GM04504 (cell line): ENCODE measurements around the gene E2F6.
A peak's percentile ranks its signal among the peaks of the same experiment; 100 is the strongest.
"Not testable (repeated sequence)": the region's sequence is repeated elsewhere in the genome, so short reads cannot be mapped to it uniquely, and the experiment has no call there.

Experiments
- DNase-seq: peaks from one replicate; pipeline ENCODE4 v3.0.0-alpha.2; 2012; ENCODE audit warnings: low read depth

Gene E2F6

GRCh38 chr2:11411768-11412448 lies 54.1 kb downstream of the E2F6 start:
- DNase-seq: no peak

GRCh38 chr2:11411244-11411643 lies 54.7 kb downstream of the E2F6 start:
- DNase-seq: no peak

GRCh38 chr2:11410101-11410500 lies 55.9 kb downstream of the E2F6 start:
- no peak for DNase-seq

- DNase-seq: no peak
Observed at GRCh38 chr2:11409572-11409959, 56.4 kb downstream of the E2F6 start.

GRCh38 chr2:11408959-11409571 lies 56.9 kb downstream of the E2F6 start:
- DNase-seq: peak; percentile 32

- no peak for DNase-seq
Observed at GRCh38 chr2:11407413-11407812, 58.5 kb downstream of the E2F6 start.

GRCh38 chr2:11406958-11407381 lies 59.0 kb downstream of the E2F6 start:
- DNase-seq: peak; percentile 75

GRCh38 chr2:11406267-11406957 lies 59.5 kb downstream of the E2F6 start:
- DNase-seq: no peak

- no peak for DNase-seq
Observed at GRCh38 chr2:11405599-11406266, 60.2 kb downstream of the E2F6 start.

- DNase-seq: not testable (repeated sequence)
Observed at GRCh38 chr2:11405074-11405406, 60.9 kb downstream of the E2F6 start.

- no peak for DNase-seq
Observed at GRCh38 chr2:11404376-11405073, 61.4 kb downstream of the E2F6 start.

- no peak for DNase-seq
Observed at GRCh38 chr2:11402436-11402835, 63.5 kb downstream of the E2F6 start.

- no peak for DNase-seq
Observed at GRCh38 chr2:11399438-11399762, 66.6 kb downstream of the E2F6 start.

GRCh38 chr2:11398750-11399437 lies 67.1 kb downstream of the E2F6 start:
- no peak for DNase-seq

GRCh38 chr2:11397513-11397912 lies 68.4 kb downstream of the E2F6 start:
- DNase-seq: no peak

- no peak for DNase-seq
Observed at GRCh38 chr2:11396467-11397445, 69.2 kb downstream of the E2F6 start.

GRCh38 chr2:11396021-11396420 lies 69.9 kb downstream of the E2F6 start:
- no peak for DNase-seq

- no peak for DNase-seq
Observed at GRCh38 chr2:11395389-11395788, 70.6 kb downstream of the E2F6 start.
